SK-N-MC (cell line): ENCODE measurements around the gene ACKR4.

Source experiments
- EZH2 ChIP-seq: fragments of 200-600 bp; sonication (generic); IDR thresholded peaks from one replicate; pipeline ENCODE4 v1.6.1; 2017; ENCODE audit warnings: antibody characterized with exemption
- POLR2AphosphoS5 ChIP-seq: IDR thresholded peaks from 2 replicates; pipeline ENCODE4 v1.6.1; 2012; ENCODE audit warnings: mild to moderate bottlenecking, low read depth, low read length, borderline replicate concordance

- TF ChIP-seq POLR2AphosphoS5: no peak
- no peak for TF ChIP-seq EZH2
These were observed 38.0 kb downstream of the ACKR4 start for GRCh38 chr3:132635052-132635451.
